GM23248 (cell line): ENCODE data around the gene GAS7. TPM values are rescaled to one million over a fixed set of nuclear protein-coding genes. Genes with fewer than 3 reads are reported as not detected.

Experiments used
- DNase-seq: peaks from one replicate; pipeline ENCODE4 v3.0.0-alpha.2; 2015
- H2AFZ ChIP-seq: fragments of 200-600 bp; sonication (generic); 2 replicates; pipeline ENCODE4 v1.6.1; 2016; ENCODE audit warnings: antibody characterized with exemption
- H3F3A ChIP-seq: fragments of 200-600 bp; sonication (generic); 2 replicates; pipeline ENCODE4 v1.6.1; 2016; ENCODE audit warnings: mild to moderate bottlenecking, antibody characterized with exemption, mixed run types; ENCODE audit not compliant: insufficient read depth
- H3K27ac ChIP-seq: fragments of 200-600 bp; sonication (generic); 2 replicates; pipeline ENCODE4 v1.5.1; 2016; ENCODE audit warnings: mild to moderate bottlenecking
- H3K27me3 ChIP-seq: fragments of 200-600 bp; sonication (generic); replicated peaks from 2 replicates; pipeline ENCODE4 v1.6.1; 2016; ENCODE audit warnings: mild to moderate bottlenecking; ENCODE audit not compliant: insufficient read depth
- H3K36me3 ChIP-seq: fragments of 200-600 bp; sonication (generic); 2 replicates; pipeline ENCODE4 v1.6.1; 2016; ENCODE audit warnings: low read depth, mild to moderate bottlenecking
- H3K4me1 ChIP-seq: fragments of 200-600 bp; sonication (generic); 2 replicates; pipeline ENCODE4 v1.6.1; 2016; ENCODE audit warnings: mild to moderate bottlenecking; ENCODE audit not compliant: insufficient read depth
- H3K4me2 ChIP-seq: fragments of 200-600 bp; sonication (generic); one replicate; pipeline ENCODE4 v1.6.1; 2016; ENCODE audit warnings: mild to moderate bottlenecking; ENCODE audit not compliant: unreplicated experiment
- H3K4me3 ChIP-seq: fragments of 200-600 bp; sonication (generic); 2 replicates; pipeline ENCODE4 v1.5.1; 2016; ENCODE audit warnings: mild to moderate bottlenecking
- H3K79me2 ChIP-seq: fragments of 200-600 bp; sonication (generic); 2 replicates; pipeline ENCODE4 v1.6.1; 2016; ENCODE audit warnings: mild to moderate bottlenecking; ENCODE audit not compliant: insufficient read depth
- H3K9ac ChIP-seq: fragments of 200-600 bp; sonication (generic); 2 replicates; pipeline ENCODE4 v1.6.1; 2016; ENCODE audit warnings: mild to moderate bottlenecking
- H3K9me2 ChIP-seq: fragments of 200-600 bp; sonication (generic); 2 replicates; pipeline ENCODE4 v1.6.1; 2016; ENCODE audit warnings: mixed run types, mild to moderate bottlenecking, moderate library complexity; ENCODE audit not compliant: insufficient read depth
- H3K9me3 ChIP-seq: fragments of 200-600 bp; sonication (generic); one replicate; pipeline ENCODE4 v1.6.1; 2017; ENCODE audit warnings: low read depth
- H4K20me1 ChIP-seq: fragments of 200-600 bp; sonication (generic); 2 replicates; pipeline ENCODE4 v1.6.0; 2016; ENCODE audit not compliant: insufficient read depth
- EZH2 ChIP-seq: fragments of 200-600 bp; sonication (generic); IDR thresholded peaks from 2 replicates; pipeline ENCODE4 v1.6.1; 2018; ENCODE audit warnings: antibody characterized with exemption, mild to moderate bottlenecking; ENCODE audit not compliant: insufficient read depth, poor library complexity, severe bottlenecking
- EZH2phosphoT487 ChIP-seq: fragments of 200-600 bp; sonication (generic); IDR thresholded peaks from 2 replicates; pipeline ENCODE4 v1.6.1; 2018; ENCODE audit warnings: antibody characterized with exemption, moderate library complexity, mild to moderate bottlenecking, low read depth; ENCODE audit not compliant: insufficient read depth
- WGBS, 2 experiments: methylation state at CpG; one replicate each; pipeline ENCODE4 v1.1.6; 2015 to 2017; ENCODE audit warnings: low lambda C conversion rate in 2 of 2, low coverage in 1 of 2; ENCODE audit errors: missing lambda C conversion rate in 2 of 2; 5-methylcytosine and 5-hydroxymethylcytosine counted together
- in situ Hi-C: fragments of 300-500 bp; cut with MboI; formaldehyde crosslinking; loops from 2 replicates; pipeline ENCODE4 v1.15.0; 2020
- polyA plus RNA-seq: library from polyadenylated mRNA; unstranded; fragments of >200 nt; fragmentation: Nextera tagmentation; extraction: Ambion mirVana; gene quantifications from 2 replicates; pipeline ENCODE4 v1.2.1, GENCODE V29; 2016
- total RNA-seq: library from RNA; depleted of rRNA; stranded (reverse); fragments of >200 nt; shearing (Covaris generic); gene quantifications from 2 replicates; pipeline ENCODE4 v1.2.3, GENCODE V29; 2014

Gene GAS7
- total and polyA plus RNA-seq, 2 experiments from 2014 or later: 6.7 to 13.4 TPM

DNA sequence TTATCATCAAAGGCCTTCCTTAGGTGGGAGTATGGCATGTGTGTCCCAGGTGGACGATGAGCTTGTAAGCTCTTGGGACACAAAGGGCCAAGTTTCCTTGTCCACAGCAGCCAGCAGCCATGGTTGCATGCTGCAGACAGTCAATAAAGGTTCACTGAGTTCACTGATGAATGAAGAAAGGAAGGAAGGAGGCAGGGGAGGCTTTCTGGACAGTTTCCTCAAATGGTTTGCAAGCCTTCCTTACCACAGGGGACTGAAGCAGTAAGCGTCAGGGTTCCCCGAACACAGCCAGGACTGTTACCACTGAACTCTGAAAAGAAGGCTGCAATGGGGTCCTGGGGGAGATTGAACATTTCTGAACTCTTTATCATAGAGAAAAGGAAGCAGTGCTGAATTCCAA lies 111.1 kb downstream of the GAS7 start:
- no peak for TF ChIP-seq EZH2phosphoT487
- no peak for TF ChIP-seq EZH2
- Histone ChIP-seq H3K4me1 (peaks cover 8% of the 10 kb centered on the region; the same call in 1 of the 2 replicates), H3K9me2 (no peaks in the 10 kb centered on the region), H3K9ac (no peak overlapping the region), H4K20me1 (no peaks in the 10 kb centered on the region), H3K9me3 (no peaks in the 10 kb centered on the region), H3K79me2 (no peaks in the 10 kb centered on the region), H3K36me3 (no peaks in the 10 kb centered on the region), H3K4me2 (no peak overlapping the region), H3K27me3 (no peaks in the 10 kb centered on the region), H3K4me3 (no peak overlapping the region), H2AFZ (no peak overlapping the region), H3K27ac (no peak overlapping the region), H3F3A (peaks cover 4% of the 10 kb centered on the region; the same call in 1 of the 2 replicates)
- in situ Hi-C loops: no loop called here
- DNase-seq: no peak
- 88 to 89% methylated on average over 3 of the region's 3 CpGs for WGBS, 2 experiments

DNA sequence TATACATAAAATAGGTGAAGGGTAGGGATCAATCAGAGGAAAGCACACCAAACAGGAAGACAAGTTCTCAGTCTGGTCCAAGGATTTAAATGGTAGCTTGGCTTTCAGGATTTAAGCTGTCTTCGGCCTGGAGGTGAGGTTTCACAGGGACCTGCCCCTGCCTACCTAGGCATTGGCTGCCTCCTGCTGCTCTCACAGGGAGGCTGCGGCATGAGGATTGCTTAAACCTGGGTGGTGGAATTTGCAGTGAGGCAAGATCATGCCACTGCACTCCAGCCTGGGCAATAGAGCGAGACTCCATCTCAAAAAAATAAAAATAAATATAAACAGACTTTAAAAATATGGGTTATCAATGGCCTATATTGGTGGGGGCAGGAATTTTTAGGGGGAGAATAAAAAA lies 114.5 kb downstream of the GAS7 start:
- no peaks in the 10 kb centered on the region for H3K36me3 ChIP-seq
- peaks cover 4% of the 10 kb centered on the region; the same call in 1 of the 2 replicates for H3F3A ChIP-seq
- H3K79me2 ChIP-seq: 0 out of 2 replicates have a peak, but pooled peaks cover 5% of the 10 kb centered on the region
- H2AFZ ChIP-seq: no peak overlapping the region
- no peaks in the 10 kb centered on the region for H3K9me2 ChIP-seq
- no peak overlapping the region for H3K4me3 ChIP-seq
- no peak overlapping the region for H3K4me2 ChIP-seq
- H3K27me3 ChIP-seq: no peaks in the 10 kb centered on the region
- DNase-seq: no peak
- H3K27ac ChIP-seq: no peak overlapping the region
- in situ Hi-C loops: no loop called here
- H3K4me1 ChIP-seq: peaks cover 8% of the 10 kb centered on the region; the same call in 1 of the 2 replicates
- H3K9me3 ChIP-seq: no peaks in the 10 kb centered on the region
- no peak for TF ChIP-seq EZH2
- TF ChIP-seq EZH2phosphoT487: no peak
- WGBS, 2 experiments: 97% methylated on average over 3 of the region's 3 CpGs
- H4K20me1 ChIP-seq: no peaks in the 10 kb centered on the region
- no peak overlapping the region for H3K9ac ChIP-seq

- Histone ChIP-seq H3F3A (peaks cover 4% of the 10 kb centered on the region; the same call in 1 of the 2 replicates), H3K4me1 (peaks cover 8% of the 10 kb centered on the region; the same call in 1 of the 2 replicates), H4K20me1 (no peaks in the 10 kb centered on the region), H3K9me2 (no peaks in the 10 kb centered on the region), H3K9ac (no peak overlapping the region), H3K4me2 (no peak overlapping the region), H3K27me3 (no peaks in the 10 kb centered on the region), H3K4me3 (no peak overlapping the region), H3K79me2 (0 out of 2 replicates have a peak, but pooled peaks cover 5% of the 10 kb centered on the region), H3K27ac (no peak overlapping the region), H3K9me3 (no peaks in the 10 kb centered on the region), H3K36me3 (no peaks in the 10 kb centered on the region), H2AFZ (no peak overlapping the region)
- in situ Hi-C loops: no loop called here
- DNase-seq: no peak
- TF ChIP-seq EZH2phosphoT487: no peak
- no peak for TF ChIP-seq EZH2
- WGBS, 2 experiments: 89 to 91% methylated on average over 2 of the region's 2 CpGs
Observed at GRCh38 chr17:10082795-10083194, 115.6 kb downstream of the GAS7 start.

DNA sequence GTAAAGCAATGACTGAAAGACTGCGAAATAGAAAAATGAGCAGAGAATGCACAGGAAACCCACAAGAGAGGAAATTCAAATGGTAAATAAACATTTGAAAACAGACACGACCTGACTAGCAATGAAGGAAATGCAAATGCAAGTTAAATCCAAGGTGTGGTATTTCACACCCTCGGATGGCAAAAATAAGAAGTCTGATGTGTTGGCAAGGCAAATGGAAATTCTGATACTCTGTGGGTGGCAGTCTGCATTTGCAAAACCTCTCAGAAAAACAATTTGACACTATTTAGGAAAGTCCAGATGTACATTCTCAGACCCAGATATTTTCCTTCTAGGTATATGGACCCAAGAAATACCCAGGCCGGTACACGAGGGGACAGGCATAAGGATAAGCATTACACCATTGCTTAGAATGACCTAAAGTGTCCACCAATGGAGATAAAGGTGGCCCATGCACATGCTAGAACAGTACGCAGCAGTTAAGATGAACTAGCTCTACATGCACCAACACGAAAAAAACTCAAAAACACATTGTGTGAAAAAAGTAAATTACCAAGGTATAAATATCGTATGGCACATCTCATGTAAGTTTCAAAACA lies 116.7 kb downstream of the GAS7 start:
- Histone ChIP-seq H3K27me3 (no peaks in the 10 kb centered on the region), H3K4me2 (no peak overlapping the region), H3K36me3 (no peaks in the 10 kb centered on the region), H2AFZ (no peak overlapping the region), H3K9me3 (no peaks in the 10 kb centered on the region), H3K27ac (no peak overlapping the region), H3K9ac (no peak overlapping the region), H3K79me2 (0 out of 2 replicates have a peak, but pooled peaks cover 11% of the 10 kb centered on the region), H4K20me1 (no peaks in the 10 kb centered on the region), H3K4me1 (peaks cover 8% of the 10 kb centered on the region; the same call in 1 of the 2 replicates), H3K4me3 (no peak overlapping the region), H3K9me2 (no peaks in the 10 kb centered on the region), H3F3A (peaks cover 4% of the 10 kb centered on the region; the same call in 1 of the 2 replicates)
- no peak for TF ChIP-seq EZH2phosphoT487
- TF ChIP-seq EZH2: no peak
- no peak for DNase-seq
- in situ Hi-C loops: no loop called here
- WGBS, 2 experiments: 69 to 71% methylated on average over 8 of the region's 8 CpGs
